ENCODE results near the gene RCOR2. TPM values are rescaled to one million over a fixed set of nuclear protein-coding genes. Genes with fewer than 3 reads are reported as not detected.

Gene RCOR2
- total RNA-seq, 2 experiments from 2014 or later = 0.55 to 0.60 TPM

DNA sequence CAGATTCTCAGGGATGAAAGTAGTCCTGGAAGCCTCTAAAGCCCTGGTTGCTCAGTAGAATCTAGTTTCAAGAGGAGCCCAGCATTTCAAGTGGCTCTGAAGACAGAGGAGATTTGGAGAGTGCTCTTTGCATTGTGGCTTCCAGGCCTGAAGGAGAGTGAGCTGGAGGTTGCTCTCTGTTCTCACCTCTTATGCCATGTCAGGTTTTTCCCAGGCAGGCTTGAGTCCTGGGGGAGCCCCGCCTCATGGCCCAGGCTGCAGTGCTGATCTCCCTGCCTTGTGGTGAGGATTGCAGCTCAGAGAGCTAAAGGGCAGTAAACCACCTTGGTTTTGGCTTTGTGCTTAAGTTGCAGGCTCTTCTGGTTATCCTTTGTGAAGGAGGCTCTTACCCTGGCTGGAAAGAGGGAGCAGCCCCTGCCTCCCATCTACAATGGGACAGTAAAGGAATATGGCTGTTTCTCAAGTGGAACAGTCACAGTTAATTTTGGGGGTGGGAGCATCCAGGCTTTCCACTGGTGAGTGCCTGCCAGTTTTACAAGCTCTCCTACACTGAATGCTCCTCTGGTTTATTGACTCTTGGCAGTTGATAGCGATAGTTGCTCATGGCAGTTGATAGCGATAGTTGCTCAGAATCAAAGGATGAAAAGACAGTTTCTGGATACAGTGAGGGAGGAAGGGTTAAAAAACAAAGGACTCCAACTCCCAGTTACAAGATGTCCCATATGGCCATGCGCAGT, 32.6 kb downstream of the RCOR2 start:
- Mint-ChIP-seq H3K9me3 (ENCODE audit: insufficient read depth) (no peaks in the 10 kb centered on the region), H3K4me1 (ENCODE audit: low read depth) (peaks cover 76% of the 10 kb centered on the region), H3K4me3 (no peak overlapping the region), H3K27ac (peak overlapping the region; percentile 61), H3K27me3 (ENCODE audit: low read depth) (no peaks in the 10 kb centered on the region), H3K36me3 (ENCODE audit: low read depth) (peaks cover 21% of the 10 kb centered on the region)
- no peak for ATAC-seq
- ChIA-PET CTCF (interaction anchor here (1.8 to 13.1 kb wide), 3 partner anchors 11 to 61 kb away, joined by 4 to 111 read pairs (median 14); partner anchors contain the start of gene MARK2), POLR2A (interaction anchor here (1.2 to 1.4 kb wide), 2 partner anchors 45 to 101 kb away, joined by 4 read pairs; partner anchors contain the start of gene MARK2)
- no peak for DNase-seq

DNA sequence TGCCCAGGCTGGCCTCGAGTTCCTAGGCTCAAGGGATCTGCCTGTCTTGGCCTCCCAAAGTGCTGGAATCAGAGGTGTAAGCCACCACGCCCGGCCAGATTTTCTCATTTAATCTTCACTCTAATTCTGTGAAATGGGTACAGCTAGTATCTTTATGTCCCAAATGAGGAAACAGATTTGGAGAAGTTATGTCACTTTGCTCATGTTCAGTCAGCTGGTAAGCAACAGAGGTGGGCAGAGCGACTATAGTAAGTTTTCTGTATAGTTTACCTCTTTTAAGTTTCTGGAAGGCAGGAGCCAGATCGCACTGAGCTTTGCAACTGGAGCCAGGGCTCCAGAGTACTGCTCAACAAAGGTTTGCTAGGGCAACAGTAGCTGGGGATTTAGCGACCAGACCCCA, 33.2 kb downstream of the RCOR2 start:
- CTCF ChIA-PET = interaction anchor here (1.2 to 13.1 kb wide), 4 partner anchors 11 to 62 kb away, joined by 3 to 111 read pairs (median 9); partner anchors contain the start of gene MARK2
- Mint-ChIP-seq H3K4me3 (no peak overlapping the region), H3K9me3 (ENCODE audit: insufficient read depth) (no peaks in the 10 kb centered on the region), H3K36me3 (ENCODE audit: low read depth) (peaks cover 26% of the 10 kb centered on the region), H3K4me1 (ENCODE audit: low read depth) (peaks cover 74% of the 10 kb centered on the region), H3K27ac (peak overlapping the region; percentile 61), H3K27me3 (ENCODE audit: low read depth) (no peaks in the 10 kb centered on the region)
- POLR2A ChIA-PET = interaction anchor here (1.4 kb wide), 1 partner anchor 45 kb away, joined by 4 read pairs; the partner anchor contains the start of gene MARK2
- ATAC-seq (no peak), DNase-seq (no peak)

GRCh38 chr11:63882555-63883242, 34.3 kb downstream of the RCOR2 start:
- DNase-seq (no peak), ATAC-seq (peak; percentile 51)
- ChIA-PET POLR2A (interaction anchor here (1.4 kb wide), 1 partner anchor 44 kb away, joined by 4 read pairs; the partner anchor contains the start of gene MARK2), CTCF (interaction anchor here (1.2 to 13.1 kb wide), 4 partner anchors 10 to 63 kb away, joined by 3 to 111 read pairs (median 9); partner anchors contain the start of gene MARK2)
- H3K27me3 Mint-ChIP-seq (ENCODE audit: low read depth) = no peaks in the 10 kb centered on the region
- H3K27ac Mint-ChIP-seq = peak overlapping the region; percentile 55
- H3K4me3 Mint-ChIP-seq = no peak overlapping the region
- H3K4me1 Mint-ChIP-seq (ENCODE audit: low read depth) = peaks cover 73% of the 10 kb centered on the region
- peaks cover 34% of the 10 kb centered on the region for H3K36me3 Mint-ChIP-seq (ENCODE audit: low read depth)
- no peaks in the 10 kb centered on the region for H3K9me3 Mint-ChIP-seq (ENCODE audit: insufficient read depth)

DNA sequence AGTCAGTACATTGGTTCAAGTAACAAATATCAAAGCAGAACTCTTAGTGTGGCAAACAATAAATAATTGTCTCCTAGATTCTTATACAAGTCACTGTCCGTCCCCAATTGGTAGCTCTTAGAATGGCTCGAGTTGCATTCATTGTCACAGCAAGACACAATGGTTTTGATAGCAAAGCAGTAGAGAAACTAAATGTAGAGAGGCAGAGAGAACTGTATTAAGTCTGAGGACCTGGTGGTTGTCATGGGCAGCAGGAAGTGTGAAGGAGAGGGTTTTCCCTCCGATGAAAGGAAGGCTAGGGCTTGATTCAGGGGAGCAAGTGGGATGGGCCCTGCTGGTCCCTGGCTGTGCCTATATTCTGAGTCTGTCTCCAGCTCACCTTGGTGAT, 36.6 kb downstream of the RCOR2 start:
- H3K4me3 Mint-ChIP-seq = no peak overlapping the region
- no peaks in the 10 kb centered on the region for H3K9me3 Mint-ChIP-seq (ENCODE audit: insufficient read depth)
- no peak for DNase-seq
- no peaks in the 10 kb centered on the region for H3K27me3 Mint-ChIP-seq (ENCODE audit: low read depth)
- POLR2A ChIA-PET = interaction anchor here (0.7 kb wide), 1 partner anchor 28 kb away, joined by 3 read pairs; no protein-coding TSS in a partner anchor
- peak overlapping the region; percentile 15 for H3K27ac Mint-ChIP-seq
- CTCF ChIA-PET = interaction anchor here (1.0 to 1.4 kb wide), 3 partner anchors 8 to 43 kb away, joined by 4 to 5 read pairs (median 5); no protein-coding TSS in a partner anchor
- peaks cover 65% of the 10 kb centered on the region for H3K4me1 Mint-ChIP-seq (ENCODE audit: low read depth)
- peaks cover 38% of the 10 kb centered on the region for H3K36me3 Mint-ChIP-seq (ENCODE audit: low read depth)
- ATAC-seq = peak; percentile 42

GRCh38 chr11:63879598-63880402, 37.2 kb downstream of the RCOR2 start:
- Mint-ChIP-seq H3K4me3 (no peak overlapping the region), H3K36me3 (ENCODE audit: low read depth) (peaks cover 37% of the 10 kb centered on the region), H3K27ac (peak overlapping the region; percentile 15), H3K9me3 (ENCODE audit: insufficient read depth) (no peaks in the 10 kb centered on the region), H3K27me3 (ENCODE audit: low read depth) (no peaks in the 10 kb centered on the region), H3K4me1 (ENCODE audit: low read depth) (peaks cover 66% of the 10 kb centered on the region)
- CTCF ChIA-PET = interaction anchor here (1.0 to 2.9 kb wide), 4 partner anchors 8 to 42 kb away, joined by 4 to 15 read pairs (median 5); no protein-coding TSS in a partner anchor
- DNase-seq (no peak), ATAC-seq (no peak)
- POLR2A ChIA-PET = interaction anchor here (0.7 kb wide), 1 partner anchor 27 kb away, joined by 3 read pairs; no protein-coding TSS in a partner anchor

DNA sequence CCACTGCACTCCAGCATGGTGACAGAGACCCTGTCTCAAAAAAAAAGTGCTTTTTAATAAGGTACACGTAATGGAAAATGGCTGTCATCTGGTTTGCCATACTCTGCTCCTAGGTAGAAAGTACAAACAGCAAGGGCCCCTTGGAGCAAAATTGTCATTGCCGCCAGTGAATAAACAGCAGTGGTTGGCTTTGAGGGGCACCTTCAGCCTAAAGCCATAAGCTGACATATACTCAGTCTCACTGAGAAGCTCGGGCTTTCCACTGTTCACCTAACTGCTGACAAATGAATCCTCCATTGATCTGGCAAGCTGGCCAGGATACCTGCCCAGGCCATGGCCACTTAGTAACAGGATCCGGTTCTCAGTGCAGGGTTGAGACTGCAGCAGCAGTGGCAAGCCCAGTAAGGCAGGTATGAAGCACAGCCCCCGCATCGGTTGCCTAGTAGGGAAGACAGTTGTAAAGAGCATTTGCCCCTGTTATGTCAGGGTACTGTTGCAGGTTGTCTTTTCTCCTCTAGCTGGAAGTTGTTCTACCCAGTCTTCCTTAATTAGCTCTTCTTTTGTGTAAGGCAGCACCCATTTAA, 39.2 kb downstream of the RCOR2 start:
- no peak for ATAC-seq
- ChIA-PET POLR2A (no interaction called here), CTCF (interaction anchor here (1.0 to 2.9 kb wide), 6 partner anchors 12 to 275 kb away, joined by 3 to 15 read pairs (median 4); no protein-coding TSS in a partner anchor)
- H3K4me1 Mint-ChIP-seq (ENCODE audit: low read depth) = peaks cover 60% of the 10 kb centered on the region
- no peaks in the 10 kb centered on the region for H3K9me3 Mint-ChIP-seq (ENCODE audit: insufficient read depth)
- no peak for DNase-seq
- H3K36me3 Mint-ChIP-seq (ENCODE audit: low read depth) = peaks cover 42% of the 10 kb centered on the region
- H3K27ac Mint-ChIP-seq = peak overlapping the region; percentile 28
- H3K4me3 Mint-ChIP-seq = no peak overlapping the region
- no peaks in the 10 kb centered on the region for H3K27me3 Mint-ChIP-seq (ENCODE audit: low read depth)

DNA sequence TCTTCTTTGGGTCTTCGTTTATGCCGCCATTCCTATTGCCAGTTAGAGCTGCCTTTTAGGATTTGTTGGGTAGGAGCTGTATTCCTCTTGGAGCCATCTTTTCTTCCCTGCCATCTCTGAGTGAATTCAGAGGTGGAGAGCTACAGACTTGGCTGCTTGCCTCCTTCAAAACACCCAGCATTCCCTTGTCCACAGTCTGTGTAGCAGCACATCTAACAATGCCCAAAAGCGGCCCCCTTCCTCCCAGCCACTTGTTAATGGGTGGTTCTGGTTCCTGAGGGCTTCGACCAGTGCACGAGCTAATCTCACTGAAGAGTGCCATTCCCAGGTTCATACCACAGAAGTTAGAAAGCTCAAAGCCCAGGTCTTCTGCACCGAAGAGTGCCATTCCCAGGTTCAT, 40.3 kb downstream of the RCOR2 start:
- no peak for DNase-seq
- ChIA-PET POLR2A (no interaction called here), CTCF (interaction anchor here (1.1 to 2.5 kb wide), 4 partner anchors 13 to 70 kb away, joined by 3 to 11 read pairs (median 4); partner anchors contain the start of gene MARK2)
- Mint-ChIP-seq H3K9me3 (ENCODE audit: insufficient read depth) (no peaks in the 10 kb centered on the region), H3K4me3 (no peak overlapping the region), H3K27ac (no peak overlapping the region), H3K4me1 (ENCODE audit: low read depth) (peaks cover 62% of the 10 kb centered on the region), H3K36me3 (ENCODE audit: low read depth) (peaks cover 40% of the 10 kb centered on the region), H3K27me3 (ENCODE audit: low read depth) (no peaks in the 10 kb centered on the region)
- ATAC-seq = no peak

GRCh38 chr11:63875506-63876065, 41.4 kb downstream of the RCOR2 start:
- DNase-seq (no peak), ATAC-seq (no peak)
- ChIA-PET POLR2A (interaction anchor here (1.1 kb wide), 1 partner anchor 43 kb away, joined by 3 read pairs; no protein-coding TSS in a partner anchor), CTCF (interaction anchor here (0.7 to 2.5 kb wide), 4 partner anchors 12 to 71 kb away, joined by 3 to 11 read pairs (median 3); partner anchors contain the start of gene MARK2)
- peaks cover 40% of the 10 kb centered on the region for H3K36me3 Mint-ChIP-seq (ENCODE audit: low read depth)
- no peaks in the 10 kb centered on the region for H3K27me3 Mint-ChIP-seq (ENCODE audit: low read depth)
- peaks cover 59% of the 10 kb centered on the region for H3K4me1 Mint-ChIP-seq (ENCODE audit: low read depth)
- H3K27ac Mint-ChIP-seq = no peak overlapping the region
- H3K4me3 Mint-ChIP-seq = no peak overlapping the region
- no peaks in the 10 kb centered on the region for H3K9me3 Mint-ChIP-seq (ENCODE audit: insufficient read depth)

DNA sequence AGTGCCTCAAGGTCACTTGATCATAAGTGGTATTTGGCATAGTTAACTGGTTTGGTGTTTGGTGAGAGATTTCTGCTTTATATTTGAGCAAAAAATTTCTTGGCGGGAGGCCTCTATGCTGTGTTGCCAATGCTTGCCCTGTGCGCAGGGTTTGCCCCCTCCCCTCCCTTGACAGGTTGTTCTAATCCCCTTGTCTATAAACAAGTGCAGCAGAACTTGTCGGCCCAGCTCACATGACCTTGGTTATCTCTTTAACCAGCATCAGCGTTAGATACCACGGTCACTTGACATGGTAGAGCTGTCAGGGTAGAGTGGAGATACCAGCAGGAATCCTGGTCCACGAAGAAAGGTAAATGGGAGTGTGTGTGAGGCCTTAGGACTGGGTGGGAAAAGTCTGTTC, 42.5 kb downstream of the RCOR2 start:
- H3K9me3 Mint-ChIP-seq (ENCODE audit: insufficient read depth) = no peaks in the 10 kb centered on the region
- DNase-seq = no peak
- POLR2A ChIA-PET = interaction anchor here (1.1 kb wide), 1 partner anchor 42 kb away, joined by 3 read pairs; no protein-coding TSS in a partner anchor
- peaks cover 59% of the 10 kb centered on the region for H3K4me1 Mint-ChIP-seq (ENCODE audit: low read depth)
- CTCF ChIA-PET = interaction anchor here (2.5 kb wide), 1 partner anchor 37 kb away, joined by 11 read pairs; the partner anchor contains the start of gene MARK2
- H3K36me3 Mint-ChIP-seq (ENCODE audit: low read depth) = peaks cover 42% of the 10 kb centered on the region
- ATAC-seq = no peak
- H3K27me3 Mint-ChIP-seq (ENCODE audit: low read depth) = no peaks in the 10 kb centered on the region
- H3K4me3 Mint-ChIP-seq = no peak overlapping the region
- no peak overlapping the region for H3K27ac Mint-ChIP-seq

DNA sequence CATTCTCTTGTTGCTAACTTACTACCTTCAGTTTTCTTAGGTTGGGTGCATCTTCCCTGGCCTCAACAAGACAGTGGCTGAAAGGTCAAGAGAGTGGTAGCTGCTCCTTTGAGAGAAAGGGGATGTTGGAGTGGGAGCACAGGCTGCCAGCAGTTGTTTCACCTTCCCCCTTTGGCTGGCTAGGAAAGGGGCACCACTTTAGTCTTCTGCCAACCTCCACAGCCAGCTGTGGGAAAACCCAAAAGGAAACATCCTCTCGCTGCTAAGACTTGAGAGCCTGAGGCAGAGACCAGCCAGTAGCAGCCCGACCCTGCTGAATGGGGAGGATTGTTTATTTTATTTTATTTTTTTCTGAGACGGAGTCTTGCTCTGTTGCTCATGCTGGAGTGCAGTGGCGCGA, 43.7 kb downstream of the RCOR2 start:
- Mint-ChIP-seq H3K36me3 (ENCODE audit: low read depth) (peaks cover 43% of the 10 kb centered on the region), H3K4me3 (no peak overlapping the region), H3K27me3 (ENCODE audit: low read depth) (no peaks in the 10 kb centered on the region), H3K4me1 (ENCODE audit: low read depth) (peaks cover 64% of the 10 kb centered on the region), H3K9me3 (ENCODE audit: insufficient read depth) (no peaks in the 10 kb centered on the region), H3K27ac (no peak overlapping the region)
- POLR2A ChIA-PET = no interaction called here
- CTCF ChIA-PET = interaction anchor here (0.7 to 2.6 kb wide), 6 partner anchors 10 to 46 kb away, joined by 3 to 35 read pairs (median 6); partner anchors contain the start of gene MARK2
- ATAC-seq (no peak), DNase-seq (no peak)

All from activated CD8-positive, alpha-beta T cell treated with anti-CD3 and anti-CD28 coated beads, Interleukin-2, amount 10 ng/mL, durations not matched to agents 7 days and 5 days (primary cell).